SK-N-SH (cell line): Measurements from ENCODE around the gene B4GALNT3. TPM values are rescaled to one million over a fixed set of nuclear protein-coding genes. Genes with fewer than 3 reads are reported as not detected.

Source experiments
- CTCF ChIA-PET: fragments of 300-600, 350-600 bp; formaldehyde crosslinking; extraction: SDS; loops from one replicate; lab custom pipeline; 2021; lab: Yijun Ruan, JAX
- POLR2A ChIA-PET: fragments of 350-600 bp; sonication (Branson Sonifier 250); formaldehyde crosslinking; extraction: SDS; loops from one replicate; lab custom pipeline; 2020; ENCODE audit warnings: antibody characterized with exemption, inconsistent platforms; lab: Yijun Ruan, JAX
- DNase-seq: peaks from one replicate; pipeline ENCODE4 v3.0.0; 2012
- H2AFZ ChIP-seq: fragments of 200-600 bp; sonication (generic); 2 replicates; pipeline ENCODE4 v1.8.1; 2016; ENCODE audit warnings: antibody characterized with exemption, mild to moderate bottlenecking, low read depth
- H3F3A ChIP-seq: fragments of 200-600 bp; sonication (generic); replicated peaks from 2 replicates; pipeline ENCODE3; 2016; ENCODE audit warnings: antibody characterized with exemption, mild to moderate bottlenecking; ENCODE audit not compliant: insufficient read depth
- H3K27ac ChIP-seq, 2 experiments: fragments of 200-500 bp in 1 of 2; fragments of 200-600 bp in 1 of 2; sonication (Bioruptor generic) in 1 of 2; sonication (generic), shearing (Covaris generic) in 1 of 2; 2 replicates each; pipeline versions ENCODE4 v1.5.1 to v1.6.1; 2014 to 2016; ENCODE audit warnings: low read depth in 2 of 2, inconsistent platforms in 1 of 2, low read length in 1 of 2, mild to moderate bottlenecking in 1 of 2, mixed read lengths in 1 of 2
- H3K27me3 ChIP-seq: fragments of 200-600 bp; sonication (generic), shearing (Covaris generic); 2 replicates; pipeline ENCODE4 v1.6.1; 2016; ENCODE audit warnings: mixed run types; ENCODE audit not compliant: insufficient read depth
- H3K36me3 ChIP-seq, 2 experiments: fragments of 200-500 bp in 1 of 2; fragments of 200-600 bp in 1 of 2; sonication (Bioruptor generic) in 1 of 2; sonication (generic) in 1 of 2; replicated peaks in 1 of 2; 2 replicates each; pipeline versions ENCODE3 to v1.5.1; 2014 to 2016; ENCODE audit warnings: low read length in 1 of 2, mild to moderate bottlenecking in 1 of 2; ENCODE audit not compliant: insufficient read depth in 2 of 2, control insufficient read depth in 1 of 2
- H3K4me1 ChIP-seq, 2 experiments: fragments of 200-500 bp in 1 of 2; fragments of 200-600 bp in 1 of 2; sonication (Bioruptor generic) in 1 of 2; sonication (generic), shearing (Covaris generic) in 1 of 2; 2 replicates each; pipeline versions ENCODE4 v1.5.1 to v1.6.1; 2014 to 2016; ENCODE audit warnings: low read depth in 1 of 2, low read length in 1 of 2, mixed run types in 1 of 2; ENCODE audit not compliant: insufficient read depth in 2 of 2, control insufficient read depth in 1 of 2
- H3K4me2 ChIP-seq: fragments of 200-600 bp; sonication (generic), shearing (Covaris generic); 2 replicates; pipeline ENCODE4 v1.6.1; 2017; ENCODE audit warnings: mixed run types
- H3K4me3 ChIP-seq, 2 experiments: fragments of 200-500 bp in 1 of 2; fragments of 200-600 bp in 1 of 2; sonication (Bioruptor generic) in 1 of 2; sonication (generic), shearing (Covaris generic) in 1 of 2; 2 replicates each; pipeline versions ENCODE4 v1.5.1 to v1.8.1; 2014 to 2016; ENCODE audit warnings: low read depth in 2 of 2, inconsistent platforms in 1 of 2, low read length in 1 of 2, mild to moderate bottlenecking in 1 of 2, mixed read lengths in 1 of 2, moderate library complexity in 1 of 2
- H3K79me2 ChIP-seq: fragments of 200-600 bp; sonication (generic); 2 replicates; pipeline ENCODE4 v1.8.1; 2017; ENCODE audit warnings: mild to moderate bottlenecking; ENCODE audit not compliant: insufficient read depth
- H3K9ac ChIP-seq: fragments of 200-600 bp; sonication (generic); 2 replicates; pipeline ENCODE4 v1.6.1; 2017; ENCODE audit warnings: mixed run types
- H3K9me2 ChIP-seq: fragments of 200-600 bp; sonication (generic); 2 replicates; pipeline ENCODE4 v1.6.1; 2017; ENCODE audit warnings: mixed run types
- H3K9me3 ChIP-seq: fragments of 200-600 bp; sonication (generic); 2 replicates; pipeline ENCODE4 v1.6.1; 2017; ENCODE audit warnings: mixed run types, mild to moderate bottlenecking, moderate library complexity
- H4K20me1 ChIP-seq: fragments of 200-600 bp; sonication (generic); 2 replicates; pipeline ENCODE4 v1.6.1; 2017; ENCODE audit warnings: mild to moderate bottlenecking, mixed run types; ENCODE audit not compliant: insufficient read depth
- CTCF ChIP-seq: fragments of 200-600 bp; sonication (generic); IDR thresholded peaks from 2 replicates; pipeline ENCODE4 v1.6.1; 2017; ENCODE audit warnings: antibody characterized with exemption, mild to moderate bottlenecking, moderate library complexity
- EP300 ChIP-seq, 2 experiments: IDR thresholded peaks; 2 replicates each; pipeline versions ENCODE4 v1.4.0 to v1.6.1; 2012; ENCODE audit warnings: borderline replicate concordance in 1 of 2, low read depth in 1 of 2, low read length in 1 of 2
- FOSL2 ChIP-seq: IDR thresholded peaks from 2 replicates; pipeline ENCODE4 v1.4.0; 2012; ENCODE audit warnings: low read depth, mild to moderate bottlenecking, moderate library complexity, borderline replicate concordance
- IRF3 ChIP-seq: fragments of 150-350 bp; IDR thresholded peaks from 2 replicates; pipeline ENCODE4 v1.6.1; 2016; ENCODE audit warnings: mild to moderate bottlenecking, low read depth, low read length
- JUND ChIP-seq: IDR thresholded peaks from 2 replicates; pipeline ENCODE4 v1.4.0; 2012
- MAX ChIP-seq: IDR thresholded peaks from 2 replicates; pipeline ENCODE4 v1.4.0; 2012; ENCODE audit warnings: low read depth
- NRF1 ChIP-seq: IDR thresholded peaks from 2 replicates; pipeline ENCODE4 v1.6.1; 2012; ENCODE audit warnings: low read depth, mild to moderate bottlenecking, low read length
- RAD21 ChIP-seq: IDR thresholded peaks from 2 replicates; pipeline ENCODE4 v1.6.1; 2012; ENCODE audit warnings: mild to moderate bottlenecking, low read length
- REST ChIP-seq: IDR thresholded peaks from 2 replicates; pipeline ENCODE4 v1.6.1; 2012; ENCODE audit warnings: mild to moderate bottlenecking, low read depth, low read length, moderate library complexity
- RXRA ChIP-seq: IDR thresholded peaks from 2 replicates; pipeline ENCODE4 v1.4.0; 2012; ENCODE audit warnings: low read depth, mild to moderate bottlenecking, borderline replicate concordance
- SMC3 ChIP-seq: IDR thresholded peaks from 2 replicates; pipeline ENCODE4 v1.6.1; 2012; ENCODE audit warnings: low read depth, low read length, improper control_type of control experiment
- YY1 ChIP-seq: IDR thresholded peaks from 2 replicates; pipeline ENCODE4 v1.4.0; 2012; ENCODE audit warnings: low read depth, mild to moderate bottlenecking
- WGBS: methylation state at CpG from one replicate; pipeline ENCODE4 v1.1.6; 2017; ENCODE audit warnings: low lambda C conversion rate; 5-methylcytosine and 5-hydroxymethylcytosine counted together
- polyA plus RNA-seq, 3 experiments: library from polyadenylated mRNA; depleted of rRNA; stranded (reverse); fragments of >200 nt; gene quantifications; 2 replicates each; pipeline ENCODE4 v1.2.3, GENCODE V29; 2012

B4GALNT3 gene
- polyA plus RNA-seq, 1 of the 3 experiments (the other 2 are of a cell fraction): 0.53 TPM

GRCh38 chr12:561391-561705 is 101.6 kb downstream of the B4GALNT3 start:
- no peak overlapping the region for H3K4me2 ChIP-seq
- TF ChIP-seq REST: no peak
- TF ChIP-seq MAX: no peak
- no peak for TF ChIP-seq JUND
- TF ChIP-seq, all 33 proteins: peak for 0
- H3K27ac ChIP-seq: no peak overlapping the region
- WGBS: 85% methylated on average over 14 of the region's 14 CpGs
- no peaks in the 10 kb centered on the region for H3K79me2 ChIP-seq
- H3K27me3 ChIP-seq: no peaks in the 10 kb centered on the region; the same call in 1 of the 2 replicates
- DNase-seq: no peak
- H3K4me3 ChIP-seq: no peak overlapping the region
- H3F3A ChIP-seq: no peaks in the 10 kb centered on the region
- POLR2A ChIA-PET: no interaction called here
- H3K4me1 ChIP-seq: peaks cover 0 to 16% of the 10 kb centered on the region in 2 experiments; a peak in 1 of 4 replicates
- H4K20me1 ChIP-seq: no peaks in the 10 kb centered on the region
- no peaks in the 10 kb centered on the region for H3K9me3 ChIP-seq
- H3K9me2 ChIP-seq: no peaks in the 10 kb centered on the region
- CTCF ChIA-PET: interaction anchor here (1.1 to 8.7 kb wide), 6 partner anchors 8 to 388 kb away, joined by 3 to 52 read pairs (median 6); partner anchors contain the start of gene RAD52
- H2AFZ ChIP-seq: no peak overlapping the region
- H3K9ac ChIP-seq: no peak overlapping the region
- H3K36me3 ChIP-seq: no peaks in the 10 kb centered on the region

- CTCF ChIA-PET: interaction anchor here (1.9 to 8.7 kb wide), 4 partner anchors 8 to 253 kb away, joined by 5 to 52 read pairs (median 18); no protein-coding TSS in a partner anchor
- no peaks in the 10 kb centered on the region for H3F3A ChIP-seq
- no peaks in the 10 kb centered on the region for H4K20me1 ChIP-seq
- H2AFZ ChIP-seq: no peak overlapping the region
- no peaks in the 10 kb centered on the region for H3K9me3 ChIP-seq
- no peaks in the 10 kb centered on the region; the same call in 1 of the 2 replicates for H3K27me3 ChIP-seq
- H3K36me3 ChIP-seq: no peaks in the 10 kb centered on the region
- DNase-seq: peak; percentile 52
- H3K4me2 ChIP-seq: no peak overlapping the region
- POLR2A ChIA-PET: no interaction called here
- peaks cover 0 to 16% of the 10 kb centered on the region in 2 experiments; a peak in 1 of 4 replicates for H3K4me1 ChIP-seq
- H3K9me2 ChIP-seq: no peaks in the 10 kb centered on the region
- no peak for TF ChIP-seq NRF1
- no peak for TF ChIP-seq YY1
- no peak for TF ChIP-seq EP300 (IDR thresholded peaks at IDR 0.05; ENCODE audit: borderline replicate concordance in 1 of 2, low read depth in 1 of 2, low read length in 1 of 2)
- no peak for TF ChIP-seq RXRA
- no peak for TF ChIP-seq IRF3
- TF ChIP-seq RAD21: no peak
- no peak for TF ChIP-seq CTCF
- TF ChIP-seq SMC3: no peak
- TF ChIP-seq FOSL2: no peak
- TF ChIP-seq, all 33 proteins: peak for 0
- WGBS: 69% methylated on average over 19 of the region's 19 CpGs
- H3K9ac ChIP-seq: no peak overlapping the region
- no peak overlapping the region for H3K27ac ChIP-seq
- H3K4me3 ChIP-seq: no peak overlapping the region
- H3K79me2 ChIP-seq: no peaks in the 10 kb centered on the region
Observed at GRCh38 chr12:561908-562593, 102.3 kb downstream of the B4GALNT3 start.
